AG04450 (cell line): ENCODE measurements around the gene NUMB. TPM values are rescaled to one million over a fixed set of nuclear protein-coding genes. Genes with fewer than 3 reads are reported as not detected.

ENCODE experiments used
- CTCF ChIA-PET: fragments of 300-600, 350-600 bp; formaldehyde crosslinking; extraction: SDS; loops from one replicate; lab custom pipeline; 2022; ENCODE audit warnings: antibody characterized with exemption, inconsistent platforms; lab: Charles Lee
- POLR2A ChIA-PET: fragments of 350-600 bp; formaldehyde crosslinking; extraction: SDS; loops from one replicate; lab custom pipeline; 2021; ENCODE audit warnings: antibody characterized with exemption, inconsistent platforms; lab: Yijun Ruan, JAX
- DNase-seq: peaks from one replicate; pipeline ENCODE4 v3.0.0-alpha.2; 2011; ENCODE audit warnings: low read depth, low spot score
- H3K27ac ChIP-seq: one replicate; pipeline ENCODE4 v1.5.1; 2012; ENCODE audit warnings: low read depth, low read length, control low read depth
- H3K27me3 ChIP-seq: one replicate; pipeline ENCODE4 v1.6.0; 2012; ENCODE audit warnings: low read length; ENCODE audit not compliant: control insufficient read depth, insufficient read depth
- H3K4me3 ChIP-seq: 2 replicates; pipeline ENCODE4 v1.5.1; 2011; ENCODE audit warnings: mild to moderate bottlenecking, low read depth, low read length, control low read depth
- H3K9me3 ChIP-seq: 2 replicates; pipeline ENCODE4 v1.5.1; 2012; ENCODE audit warnings: low read length; ENCODE audit not compliant: control insufficient read depth, insufficient read depth
- polyA plus RNA-seq: library from polyadenylated mRNA; depleted of rRNA; stranded (reverse); fragments of >200 nt; gene quantifications from 2 replicates; pipeline ENCODE4 v1.2.3, GENCODE V29; 2011
- TF ChIP-seq, protein P1 (sequence below): IDR thresholded peaks from 2 replicates; pipeline ENCODE4 v1.5.1; 2011; ENCODE audit warnings: low read depth, low read length, control low read depth, inconsistent platforms

The NUMB gene
- polyA plus RNA-seq, 1 experiment: 152 TPM

DNA sequence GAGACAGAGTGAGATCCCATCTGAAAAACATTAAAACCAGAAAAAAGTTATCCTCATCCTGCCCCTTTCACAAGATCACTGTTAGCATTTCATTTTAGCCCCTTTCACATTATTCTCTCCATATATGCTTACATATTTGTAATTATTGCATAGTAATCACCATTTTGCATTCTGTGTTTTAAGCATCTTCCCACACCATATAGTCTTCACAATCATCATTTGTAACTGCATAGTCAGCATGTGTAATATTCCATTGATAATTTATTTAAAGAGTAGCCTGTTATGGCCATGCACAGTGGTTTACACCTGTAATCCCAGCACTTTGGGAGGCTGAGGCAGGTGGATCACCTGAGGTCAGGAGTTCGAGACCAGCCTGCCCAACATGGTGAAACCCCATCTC, 209.2 kb downstream of the NUMB start:
- Histone ChIP-seq H3K27ac (no peak overlapping the region), H3K9me3 (no peaks in the 10 kb centered on the region; the same call in 1 of the 2 replicates), H3K4me3 (no peak overlapping the region), H3K27me3 (peaks cover 4% of the 10 kb centered on the region)
- POLR2A ChIA-PET: interaction anchor here (0.6 kb wide), 1 partner anchor 29 kb away, joined by 3 read pairs; no protein-coding TSS in a partner anchor
- DNase-seq: no peak
- CTCF ChIA-PET: no interaction called here
- TF ChIP-seq, protein P1, sequence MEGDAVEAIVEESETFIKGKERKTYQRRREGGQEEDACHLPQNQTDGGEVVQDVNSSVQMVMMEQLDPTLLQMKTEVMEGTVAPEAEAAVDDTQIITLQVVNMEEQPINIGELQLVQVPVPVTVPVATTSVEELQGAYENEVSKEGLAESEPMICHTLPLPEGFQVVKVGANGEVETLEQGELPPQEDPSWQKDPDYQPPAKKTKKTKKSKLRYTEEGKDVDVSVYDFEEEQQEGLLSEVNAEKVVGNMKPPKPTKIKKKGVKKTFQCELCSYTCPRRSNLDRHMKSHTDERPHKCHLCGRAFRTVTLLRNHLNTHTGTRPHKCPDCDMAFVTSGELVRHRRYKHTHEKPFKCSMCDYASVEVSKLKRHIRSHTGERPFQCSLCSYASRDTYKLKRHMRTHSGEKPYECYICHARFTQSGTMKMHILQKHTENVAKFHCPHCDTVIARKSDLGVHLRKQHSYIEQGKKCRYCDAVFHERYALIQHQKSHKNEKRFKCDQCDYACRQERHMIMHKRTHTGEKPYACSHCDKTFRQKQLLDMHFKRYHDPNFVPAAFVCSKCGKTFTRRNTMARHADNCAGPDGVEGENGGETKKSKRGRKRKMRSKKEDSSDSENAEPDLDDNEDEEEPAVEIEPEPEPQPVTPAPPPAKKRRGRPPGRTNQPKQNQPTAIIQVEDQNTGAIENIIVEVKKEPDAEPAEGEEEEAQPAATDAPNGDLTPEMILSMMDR: no peak

GRCh38 chr14:73248108-73248868, 210.1 kb downstream of the NUMB start:
- CTCF ChIA-PET: no interaction called here

DNA sequence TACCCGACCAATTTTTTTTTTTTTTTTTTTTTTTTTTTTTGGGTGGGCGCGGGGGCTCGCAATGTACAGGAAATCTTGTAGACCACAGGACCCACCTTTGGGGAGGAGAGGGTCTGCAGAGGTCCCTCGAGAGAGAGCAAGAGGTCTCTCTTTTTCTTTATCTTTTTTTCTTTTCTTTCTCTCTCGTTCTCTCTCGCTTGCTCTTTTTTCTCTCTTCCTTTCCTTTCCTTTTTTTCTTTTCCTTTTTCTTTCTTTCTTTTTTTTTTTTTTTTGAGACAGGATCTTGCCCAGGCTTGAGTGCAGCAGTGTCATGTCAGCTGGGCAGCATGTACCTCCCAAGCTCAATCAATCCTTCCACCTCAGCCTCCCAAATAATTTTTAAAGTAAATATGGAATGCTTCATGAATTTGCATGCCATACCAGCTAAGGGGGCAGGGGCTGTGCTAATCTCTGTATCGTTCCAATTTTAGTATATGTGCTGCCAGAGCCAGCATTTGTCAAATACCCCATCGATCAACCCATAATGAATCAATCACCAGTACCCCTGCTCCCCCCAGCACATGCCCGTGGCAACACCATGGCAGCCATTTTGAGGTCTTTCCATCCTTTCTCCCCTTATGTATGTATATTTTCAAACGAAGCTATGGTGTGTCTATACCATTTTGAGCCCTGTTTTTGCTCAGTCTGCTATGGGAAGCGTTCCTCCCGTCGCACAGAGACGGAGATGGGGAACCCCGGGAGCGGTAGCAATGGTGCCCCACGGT, 211.8 kb downstream of the NUMB start:
- POLR2A ChIA-PET: interaction anchor here (0.6 to 1.0 kb wide), 3 partner anchors 11 to 37 kb away, joined by 3 to 4 read pairs (median 3); no protein-coding TSS in a partner anchor
- TF ChIP-seq, protein P1: no peak
- Histone ChIP-seq H3K27ac (no peak overlapping the region), H3K27me3 (peaks cover 8% of the 10 kb centered on the region), H3K9me3 (peaks cover 3% of the 10 kb centered on the region), H3K4me3 (peak overlapping the region; percentile 61)
- no peak for DNase-seq
- CTCF ChIA-PET: no interaction called here

More at GRCh38 chr14:73248108-73248868, 210.1 kb downstream of the NUMB start:
- TF ChIP-seq, protein P1: no peak
- DNase-seq: no peak
- Histone ChIP-seq H3K27me3 (peaks cover 8% of the 10 kb centered on the region), H3K9me3 (peaks cover 3% of the 10 kb centered on the region), H3K4me3 (no peak overlapping the region), H3K27ac (no peak overlapping the region)
- POLR2A ChIA-PET: interaction anchor here (0.6 kb wide), 1 partner anchor 30 kb away, joined by 3 read pairs; no protein-coding TSS in a partner anchor

DNA sequence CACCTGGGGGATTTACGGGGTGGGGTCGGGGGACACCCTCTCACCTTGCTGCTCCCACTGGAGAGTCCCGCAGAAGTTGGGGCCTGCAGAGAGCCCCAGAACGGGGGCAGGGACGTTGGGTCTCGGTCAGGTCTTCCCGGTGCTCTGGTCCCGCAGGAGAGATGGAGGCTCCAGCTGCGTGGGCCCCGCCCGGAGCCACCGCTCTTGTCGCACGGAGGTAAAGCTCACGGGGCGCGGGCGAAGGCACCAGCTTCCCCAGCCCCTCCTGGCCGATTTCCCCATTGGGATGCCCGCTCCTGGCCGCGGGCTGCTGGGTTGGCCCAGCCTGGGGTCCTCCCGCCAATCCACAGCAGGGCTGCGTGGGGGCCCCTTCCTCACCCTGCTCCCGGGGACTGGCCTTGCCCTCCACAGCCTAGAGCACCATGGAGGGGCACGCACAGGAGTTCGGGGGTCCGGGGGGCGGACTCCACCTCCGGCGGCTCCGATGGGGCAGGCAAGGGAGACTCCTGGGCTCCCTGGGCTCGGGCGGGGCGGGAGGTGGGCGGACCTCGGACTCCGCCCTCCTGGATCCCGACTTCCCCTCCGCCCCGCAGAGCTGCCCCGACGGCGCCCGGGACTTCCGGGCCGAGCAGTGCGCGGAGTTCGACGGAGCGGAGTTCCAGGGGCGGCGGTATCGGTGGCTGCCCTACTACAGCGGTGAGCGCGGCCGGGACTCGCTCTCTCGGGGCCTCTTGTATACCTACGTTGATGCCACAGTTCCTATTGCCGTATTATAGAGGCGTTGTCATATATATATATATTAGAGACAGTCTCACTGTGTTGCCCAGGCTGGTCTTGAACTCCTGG, 212.6 kb downstream of the NUMB start:
- Histone ChIP-seq H3K9me3 (peaks cover 3% of the 10 kb centered on the region), H3K4me3 (peak overlapping the region; percentile 61), H3K27me3 (peaks cover 8% of the 10 kb centered on the region), H3K27ac (no peak overlapping the region)
- TF ChIP-seq, protein P1: no peak
- DNase-seq: no peak
- CTCF ChIA-PET: no interaction called here
- POLR2A ChIA-PET: interaction anchor here (0.5 to 1.0 kb wide), 2 partner anchors 10 to 142 kb away, joined by 3 to 4 read pairs; no protein-coding TSS in a partner anchor
